Measurements from ENCODE around the gene OSBPL10.

DNA sequence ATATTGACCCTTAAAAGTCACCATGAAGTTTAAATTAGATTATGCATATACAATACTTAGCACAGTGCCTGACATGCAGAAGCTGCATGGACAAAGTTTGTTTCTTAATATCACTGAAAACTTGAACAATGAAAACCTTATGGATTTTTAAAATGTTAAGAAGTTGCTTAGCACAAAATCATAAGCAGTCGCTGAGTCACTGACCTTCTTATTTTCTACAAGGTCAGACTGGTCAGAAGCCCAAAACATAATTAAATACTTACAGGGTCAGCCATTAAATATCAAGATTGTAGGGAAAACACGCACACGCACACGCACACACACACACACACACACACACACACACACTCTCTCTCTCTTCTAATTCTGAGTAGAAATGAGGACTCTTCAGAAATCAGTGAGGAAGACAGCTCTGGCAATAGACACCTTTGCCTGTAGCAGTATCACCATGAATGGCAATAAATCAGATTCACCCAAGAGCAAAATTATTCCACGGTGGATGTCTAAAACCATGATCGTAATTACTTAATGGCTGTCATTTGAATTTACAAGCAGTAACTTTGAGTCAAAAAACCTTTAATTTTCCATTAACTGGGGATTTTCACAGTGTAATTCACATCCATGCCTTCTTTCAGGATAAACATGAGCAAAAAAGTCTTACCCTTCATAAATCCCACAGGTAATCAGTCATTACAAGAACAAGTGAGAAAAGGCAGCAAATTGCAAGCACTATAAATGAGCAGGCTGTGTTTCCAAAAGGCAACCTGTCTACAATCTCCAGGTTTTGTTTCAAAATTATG, 147.5 kb downstream of the OSBPL10 start:
- TF ChIP-seq EZH2 (IDR thresholded peaks at IDR 0.05; ENCODE audit: insufficient read depth, poor library complexity, severe bottlenecking) (no peak), EZH2phosphoT487 (IDR thresholded peaks at IDR 0.05; ENCODE audit: insufficient read depth, low read depth) (no peak)

All from GM23248 (cell line).